ENCODE measurements around the gene TOX2.

TOX2 gene

GRCh38 chr20:43957392-43957791 lies 42.7 kb downstream of the TOX2 start:
- Histone ChIP-seq H3K9me3 (ENCODE audit: control insufficient read depth, insufficient read depth, low read depth, low read length) (no peaks in the 10 kb centered on the region), H3K27ac (ENCODE audit: extremely low read depth, low read depth, low read length) (no peak overlapping the region), H3K4me1 (ENCODE audit: control insufficient read depth, insufficient read depth, low read length) (peaks cover 5% of the 10 kb centered on the region; the same call in 1 of the 2 replicates), H3K36me3 (ENCODE audit: control insufficient read depth in 2 of 2, insufficient read depth in 1 of 2, low read length in 2 of 2) (no peaks in the 10 kb centered on the region), H3K4me3 (ENCODE audit: low read depth, low read length) (no peak overlapping the region)
- CTCF ChIA-PET, result no interaction called here
- TF ChIP-seq ZNF776 (tag by site-specific recombination; IDR thresholded peaks at IDR 0.05; ENCODE audit: borderline replicate concordance) (no peak), GFI1B (tag by site-specific recombination; IDR thresholded peaks at IDR 0.05) (no peak)
- POLR2A ChIA-PET, result no interaction called here

- Histone ChIP-seq H3K4me1 (ENCODE audit: control insufficient read depth, insufficient read depth, low read length) (peaks cover 5% of the 10 kb centered on the region; the same call in 1 of the 2 replicates), H3K4me3 (ENCODE audit: low read depth, low read length) (no peak overlapping the region), H3K9me3 (ENCODE audit: control insufficient read depth, insufficient read depth, low read depth, low read length) (no peaks in the 10 kb centered on the region), H3K27ac (ENCODE audit: extremely low read depth, low read depth, low read length) (no peak overlapping the region), H3K36me3 (ENCODE audit: control insufficient read depth in 2 of 2, insufficient read depth in 1 of 2, low read length in 2 of 2) (no peaks in the 10 kb centered on the region)
- POLR2A ChIA-PET, result no interaction called here
- CTCF ChIA-PET, result no interaction called here
- TF ChIP-seq ZNF514 (tag by site-specific recombination; IDR thresholded peaks at IDR 0.05), result no peak
- no peak for TF ChIP-seq ZFP3 (tag by site-specific recombination; IDR thresholded peaks at IDR 0.05; ENCODE audit: low read depth)
- no peak for TF ChIP-seq ZNF670 (tag by site-specific recombination; IDR thresholded peaks at IDR 0.05; ENCODE audit: low read depth)
- TF ChIP-seq ZNF341 (tag by site-specific recombination; IDR thresholded peaks at IDR 0.05; ENCODE audit: low read depth), result no peak
- no peak for TF ChIP-seq KLF17 (tag by site-specific recombination; IDR thresholded peaks at IDR 0.05)
- TF ChIP-seq ZNF548 (tag by site-specific recombination; IDR thresholded peaks at IDR 0.05), result no peak
- TF ChIP-seq ZNF138 (tag by site-specific recombination; IDR thresholded peaks at IDR 0.05; ENCODE audit: borderline replicate concordance), result no peak
- TF ChIP-seq ZNF747 (tag by site-specific recombination; IDR thresholded peaks at IDR 0.05), result no peak
- TF ChIP-seq ZNF621 (tag by site-specific recombination; IDR thresholded peaks at IDR 0.05), result no peak
- TF ChIP-seq PRDM2 (tag by site-specific recombination; IDR thresholded peaks at IDR 0.05; ENCODE audit: borderline replicate concordance), result no peak
- TF ChIP-seq ZNF768 (tag by site-specific recombination; IDR thresholded peaks at IDR 0.05), result no peak
- no peak for TF ChIP-seq ZNF529 (tag by site-specific recombination; IDR thresholded peaks at IDR 0.05; ENCODE audit: insufficient replicate concordance)
- no peak for TF ChIP-seq KLF1 (tag by site-specific recombination; IDR thresholded peaks at IDR 0.05)
- TF ChIP-seq ZNF248 (tag by site-specific recombination; IDR thresholded peaks at IDR 0.05), result no peak
- no peak for TF ChIP-seq ZSCAN18 (tag by site-specific recombination; IDR thresholded peaks at IDR 0.05)
Measured at GRCh38 chr20:43958626-43959025, 44.0 kb downstream of the TOX2 start.

Data from HEK293 (cell line).